PC-9 (cell line): ENCODE data around the gene FASN. TPM values are rescaled to one million over a fixed set of nuclear protein-coding genes. Genes with fewer than 3 reads are reported as not detected.

Source experiments
- Bru-seq: library from RNA; stranded (reverse); fragments of 400-500 nt; gene quantifications from one replicate; lab custom pipeline; 2021; lab: Mats Ljungman, UMichigan
- BruChase-seq, 2 experiments: library from RNA; stranded (reverse); fragments of 400-500 nt; gene quantifications; one replicate each; lab custom pipeline; 2021; lab: Mats Ljungman, UMichigan
- BruUV-seq: library from RNA; stranded (reverse); fragments of 400-500 nt; replicated peaks from 2 replicates; lab custom pipeline; 2021; lab: Mats Ljungman, UMichigan
- CTCF ChIA-PET: fragments of 300-600 bp; sonication (Branson Sonifier 250); formaldehyde crosslinking; loops from one replicate; lab custom pipeline; 2022; ENCODE audit warnings: antibody characterized with exemption; lab: Charles Lee
- POLR2A ChIA-PET: fragments of 300-600 bp; sonication (Branson Sonifier 250); formaldehyde crosslinking; loops from one replicate; lab custom pipeline; 2022; ENCODE audit warnings: antibody characterized with exemption; ENCODE audit not compliant: unreplicated experiment; lab: Charles Lee
- DNase-seq, 2 experiments: peaks; one replicate each; pipeline versions ENCODE4 v3.0.0 to v3.0.0-alpha.2; 2015 to 2022; ENCODE audit warnings: mixed read lengths in 1 of 2
- H2AFZ ChIP-seq: fragments of 200-600 bp; sonication (generic); 2 replicates; pipeline ENCODE4 v1.8.1; 2017; ENCODE audit warnings: antibody characterized with exemption
- H3F3A ChIP-seq: fragments of 200-600 bp; sonication (generic); 2 replicates; pipeline ENCODE4 v1.8.1; 2017; ENCODE audit warnings: antibody characterized with exemption, mild to moderate bottlenecking, low read depth; ENCODE audit not compliant: insufficient read depth
- H3K27ac ChIP-seq: fragments of 200-600 bp; sonication (generic); 2 replicates; pipeline ENCODE4 v1.6.1; 2016; ENCODE audit warnings: mixed run types
- H3K27me3 ChIP-seq: fragments of 200-600 bp; sonication (generic); 2 replicates; pipeline ENCODE4 v1.6.1; 2016; ENCODE audit warnings: low read depth, mixed run types; ENCODE audit not compliant: insufficient read depth
- H3K36me3 ChIP-seq: fragments of 200-600 bp; sonication (generic); 2 replicates; pipeline ENCODE4 v1.6.1; 2016; ENCODE audit warnings: low read depth, mixed run types
- H3K4me1 ChIP-seq: fragments of 200-600 bp; sonication (generic); replicated peaks from 2 replicates; pipeline ENCODE4 v1.6.1; 2016; ENCODE audit warnings: mixed run types; ENCODE audit not compliant: insufficient read depth
- H3K4me2 ChIP-seq: fragments of 200-600 bp; sonication (generic); 2 replicates; pipeline ENCODE4 v1.6.1; 2017; ENCODE audit warnings: mixed run types
- H3K4me3 ChIP-seq: fragments of 200-600 bp; sonication (generic); 2 replicates; pipeline ENCODE4 v1.6.1; 2016; ENCODE audit warnings: mixed run types
- H3K79me2 ChIP-seq: fragments of 200-600 bp; sonication (generic); 2 replicates; pipeline ENCODE4 v1.6.1; 2017; ENCODE audit warnings: low read depth, mixed run types
- H3K9me2 ChIP-seq: fragments of 200-600 bp; sonication (generic); 2 replicates; pipeline ENCODE4 v1.8.1; 2017; ENCODE audit warnings: mild to moderate bottlenecking; ENCODE audit not compliant: insufficient read depth
- H3K9me3 ChIP-seq: fragments of 200-600 bp; sonication (generic); 2 replicates; pipeline ENCODE4 v1.8.1; 2016; ENCODE audit warnings: low read depth; ENCODE audit not compliant: insufficient read depth
- H4K20me1 ChIP-seq: fragments of 200-600 bp; sonication (generic); 2 replicates; pipeline ENCODE4 v1.8.1; 2017; ENCODE audit not compliant: insufficient read depth
- CTCF ChIP-seq: fragments of 200-600 bp; sonication (generic); conservative IDR thresholded peaks from 2 replicates; pipeline ENCODE4 v1.6.1; 2017; ENCODE audit warnings: mixed run types, antibody characterized with exemption, mild to moderate bottlenecking, moderate library complexity
- EZH2 ChIP-seq: fragments of 200-600 bp; sonication (generic); IDR thresholded peaks from 2 replicates; pipeline ENCODE4 v1.8.0; 2017; ENCODE audit warnings: antibody characterized with exemption, low read depth
- intact Hi-C: fragments of 100-400 bp; cut with micrococcal nuclease; formaldehyde crosslinking; loops from one replicate; pipeline ENCODE4 v1.10.0; 2022; ENCODE audit not compliant: unreplicated experiment
- long read RNA-seq: library from polyadenylated mRNA; stranded (forward); transcript quantifications from one replicate; pipeline ENCODE4 v2.0.0, GENCODE V29; 2022
- total RNA-seq: library from RNA; stranded (reverse); gene quantifications from 2 replicates; pipeline ENCODE4 v1.2.3, GENCODE V29; 2021

Gene FASN
- 455 and 658 TPM in 2 replicates for total RNA-seq
- percentile 81 among the genes with signal in this experiment for Bru-seq, nascent RNA
- percentile 93 among the genes with signal in this experiment for BruChase-seq, experiment 1, labeled RNA remaining after a 2-hour chase
- BruChase-seq, experiment 2, labeled RNA remaining after a 6-hour chase: percentile 98 among the genes with signal in this experiment
- long read RNA-seq, full-length matches to known transcripts: 60 of 243 reads
- long read RNA-seq, partial matches to known transcripts: 116 of 243 reads
- long read RNA-seq, other reads (novel, unspliced or antisense): 67 of 243 reads

- BruUV-seq: no TSS peak
- DNase-seq: peak; percentile 73 to 98
- intact Hi-C loops: loop anchor here (1.0 to 5.0 kb wide), 3 partner anchors 8 to 75 kb away; partner anchors contain the start of genes DCXR and LRRC45
- Histone ChIP-seq H3K27ac (peak within 1 kb of the TSS; percentile 88), H4K20me1 (peaks cover 27% of the 10 kb centered on the region), H3F3A (peaks cover 21% of the 10 kb centered on the region), H3K4me2 (peak within 1 kb of the TSS; percentile 91), H3K36me3 (no peaks in the 10 kb centered on the region), H3K9me3 (no peaks in the 10 kb centered on the region), H3K27me3 (no peaks in the 10 kb centered on the region), H3K4me3 (peak within 1 kb of the TSS; percentile 67), H3K9me2 (no peaks in the 10 kb centered on the region), H3K79me2 (peaks cover 39% of the 10 kb centered on the region), H3K4me1 (peaks cover 41% of the 10 kb centered on the region), H2AFZ (no peak within 1 kb of the TSS; the same call in 1 of the 2 replicates)
- TF ChIP-seq CTCF (no peak; the same call in 1 of the 2 replicates), EZH2 (no peak)
- CTCF ChIA-PET: interaction anchor here (1.5 kb wide), 1 partner anchor 61 kb away, joined by 3 read pairs; the partner anchor contains the start of gene DCXR
- POLR2A ChIA-PET: interaction anchor here (0.6 to 0.8 kb wide), 6 partner anchors 15 to 630 kb away, joined by 3 to 12 read pairs (median 3); no protein-coding TSS in a partner anchor
These were observed at the start of gene FASN for GRCh38 chr17:82098169-82098938. FASN (minus strand) TSS chr17:82098236; CDS start chr17:82096445, 1,791 bp downstream.

GRCh38 chr17:82146663-82147654 lies 48.9 kb upstream of the FASN start:
- no peaks in the 10 kb centered on the region for H3K79me2 ChIP-seq
- H3K27me3 ChIP-seq: no peaks in the 10 kb centered on the region
- no peak for DNase-seq
- TF ChIP-seq CTCF (no peak), EZH2 (no peak)
- ChIA-PET POLR2A (no interaction called here), CTCF (no interaction called here)
- no TSS peak for BruUV-seq
- H3K9me2 ChIP-seq: no peaks in the 10 kb centered on the region
- H3F3A ChIP-seq: no peaks in the 10 kb centered on the region
- H3K4me3 ChIP-seq: no peak overlapping the region
- no peak overlapping the region for H3K27ac ChIP-seq
- intact Hi-C loops: no loop called here
- no peaks in the 10 kb centered on the region for H3K4me1 ChIP-seq
- H2AFZ ChIP-seq: no peak overlapping the region
- no peaks in the 10 kb centered on the region for H3K36me3 ChIP-seq
- H4K20me1 ChIP-seq: no peaks in the 10 kb centered on the region
- no peaks in the 10 kb centered on the region for H3K9me3 ChIP-seq
- no peak overlapping the region for H3K4me2 ChIP-seq
